Upper lobe of left lung (tissue), 4 donors: Measurements from ENCODE around the gene TSHZ2.

Experiments used
- EP300 ChIP-seq, 4 donors: sonication (generic); formaldehyde crosslinking; IDR thresholded peaks; one replicate each; pipeline ENCODE4 v1.5.1; 2017; ENCODE audit warnings: antibody characterized with exemption in 4 of 4, control low read depth in 2 of 4
- POLR2AphosphoS5 ChIP-seq, 2 donors: sonication (generic); formaldehyde crosslinking; IDR thresholded peaks; one replicate each; pipeline ENCODE4 v1.5.1; 2017; ENCODE audit warnings: antibody characterized with exemption in 2 of 2
- TF ChIP-seq, protein P1 (sequence below), 6 experiments: fragments of 450-650 bp in 4 of 6; fragments of 200-600 bp in 2 of 6; sonication (generic) in 2 of 6; IDR thresholded peaks; one replicate each; pipeline ENCODE4 v1.5.1; 2016 to 2019; ENCODE audit warnings: antibody characterized with exemption in 6 of 6

- TF ChIP-seq EP300 (IDR thresholded peaks at IDR 0.05): no peak
- no peak for TF ChIP-seq POLR2AphosphoS5 (IDR thresholded peaks at IDR 0.05)
- TF ChIP-seq, protein P1, sequence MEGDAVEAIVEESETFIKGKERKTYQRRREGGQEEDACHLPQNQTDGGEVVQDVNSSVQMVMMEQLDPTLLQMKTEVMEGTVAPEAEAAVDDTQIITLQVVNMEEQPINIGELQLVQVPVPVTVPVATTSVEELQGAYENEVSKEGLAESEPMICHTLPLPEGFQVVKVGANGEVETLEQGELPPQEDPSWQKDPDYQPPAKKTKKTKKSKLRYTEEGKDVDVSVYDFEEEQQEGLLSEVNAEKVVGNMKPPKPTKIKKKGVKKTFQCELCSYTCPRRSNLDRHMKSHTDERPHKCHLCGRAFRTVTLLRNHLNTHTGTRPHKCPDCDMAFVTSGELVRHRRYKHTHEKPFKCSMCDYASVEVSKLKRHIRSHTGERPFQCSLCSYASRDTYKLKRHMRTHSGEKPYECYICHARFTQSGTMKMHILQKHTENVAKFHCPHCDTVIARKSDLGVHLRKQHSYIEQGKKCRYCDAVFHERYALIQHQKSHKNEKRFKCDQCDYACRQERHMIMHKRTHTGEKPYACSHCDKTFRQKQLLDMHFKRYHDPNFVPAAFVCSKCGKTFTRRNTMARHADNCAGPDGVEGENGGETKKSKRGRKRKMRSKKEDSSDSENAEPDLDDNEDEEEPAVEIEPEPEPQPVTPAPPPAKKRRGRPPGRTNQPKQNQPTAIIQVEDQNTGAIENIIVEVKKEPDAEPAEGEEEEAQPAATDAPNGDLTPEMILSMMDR (IDR thresholded peaks at IDR 0.05): no peak
These were observed 222.4 kb downstream of the TSHZ2 start for GRCh38 chr20:53194306-53195290.
